GM10266 (cell line): Measurements from ENCODE around the gene RASSF3.
"Not testable (repeated sequence)": the region's sequence is repeated elsewhere in the genome, so short reads cannot be mapped to it uniquely, and the experiment has no call there.

ENCODE experiments used
- DNase-seq: peaks from one replicate; pipeline ENCODE4 v3.0.0; 2012; ENCODE audit errors: extremely low spot score
- CTCF ChIP-seq: IDR thresholded peaks from 2 replicates; pipeline ENCODE4 v1.5.1; 2012; ENCODE audit warnings: mild to moderate bottlenecking, low read depth; ENCODE audit not compliant: control insufficient read depth, insufficient read depth; ENCODE audit errors: missing control alignments

RASSF3 gene

GRCh38 chr12:64624035-64624434, 13.7 kb downstream of the RASSF3 start:
- no peak for TF ChIP-seq CTCF
- no peak for DNase-seq

- no peak for DNase-seq
- TF ChIP-seq CTCF, result peak; percentile 8
Measured at GRCh38 chr12:64625243-64626077, 15.2 kb downstream of the RASSF3 start.

- DNase-seq, result not testable (repeated sequence)
Measured at GRCh38 chr12:64626588-64626987, 16.3 kb downstream of the RASSF3 start.

- DNase-seq, result no peak
- no peak for TF ChIP-seq CTCF
Measured at GRCh38 chr12:64627771-64628170, 17.5 kb downstream of the RASSF3 start.

- no peak for TF ChIP-seq CTCF
Measured at GRCh38 chr12:64631197-64631596, 20.9 kb downstream of the RASSF3 start.

GRCh38 chr12:64633011-64633939, 23.0 kb downstream of the RASSF3 start:
- no peak for TF ChIP-seq CTCF
- DNase-seq, result no peak

More at GRCh38 chr12:64631197-64631596, 20.9 kb downstream of the RASSF3 start:
- no peak for DNase-seq

GRCh38 chr12:64633940-64634337, 23.6 kb downstream of the RASSF3 start:
- no peak for TF ChIP-seq CTCF
- DNase-seq, result no peak
